Activated CD4-positive, alpha-beta T cell treated with anti-CD3 and anti-CD28 coated beads for 24 hours (primary cell): Measurements from ENCODE around the gene ALDH1A3.

Experiments
- DNase-seq, 2 donors: peaks; one replicate each; pipeline ENCODE4 v3.0.0-alpha.2; 2020; ENCODE audit warnings: low read depth in 2 of 2

The ALDH1A3 gene

GRCh38 chr15:100901702-100902435 is 22.2 kb downstream of the ALDH1A3 start:
- DNase-seq = no peak

DNA sequence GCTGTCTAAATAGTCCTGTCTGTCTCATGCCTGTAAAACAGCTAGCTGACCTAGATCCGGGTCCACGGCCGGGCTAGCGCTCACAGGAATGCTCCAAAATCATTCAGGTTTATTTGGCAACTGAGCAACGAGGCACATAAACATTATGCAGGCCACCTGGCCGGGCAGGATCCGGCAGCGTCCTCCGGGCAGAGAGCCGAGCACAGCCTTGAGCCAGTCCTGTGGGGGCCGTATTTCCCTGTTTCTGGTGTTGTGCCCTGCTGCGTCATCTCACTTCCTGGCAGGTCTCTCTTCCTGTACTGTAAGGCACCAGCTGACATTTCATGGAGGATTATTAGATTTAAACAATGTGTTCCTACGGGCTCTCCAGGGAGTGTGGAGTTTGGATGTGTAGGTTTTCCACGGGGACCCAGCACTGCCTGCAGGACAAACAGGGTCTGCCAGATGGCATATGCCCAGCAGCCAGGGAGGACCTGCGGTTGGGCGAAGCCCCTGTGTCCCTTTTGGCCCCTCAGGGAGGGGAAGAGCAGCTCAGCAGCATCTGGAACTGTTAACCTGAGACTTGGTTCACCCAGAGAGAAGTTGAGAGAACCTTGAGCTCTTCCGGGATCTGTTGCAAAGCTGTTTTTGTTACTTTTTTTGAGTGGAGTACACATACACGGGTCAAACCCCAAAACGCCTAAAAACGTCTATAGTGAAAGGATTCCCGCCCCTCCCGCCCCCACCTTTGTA is 23.0 kb downstream of the ALDH1A3 start:
- no peak for DNase-seq

DNA sequence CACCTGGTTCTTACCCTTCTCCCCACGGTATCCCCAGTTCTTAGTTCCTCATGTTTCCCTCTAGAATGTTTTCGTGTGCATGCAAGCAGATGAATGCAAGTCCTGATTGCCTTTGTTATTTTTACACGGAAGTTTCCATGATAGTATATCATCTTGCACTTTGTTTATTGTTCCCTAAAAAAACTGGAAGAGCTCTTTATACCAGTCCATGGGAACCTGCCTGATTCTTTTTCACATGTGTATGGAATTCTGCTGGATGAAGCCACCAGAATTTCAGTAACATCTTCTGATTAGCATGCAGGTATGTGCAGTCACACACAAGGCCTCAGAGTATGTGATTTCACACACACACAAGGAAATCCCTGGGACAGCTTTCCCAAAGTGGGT is 23.5 kb downstream of the ALDH1A3 start:
- DNase-seq = no peak

GRCh38 chr15:100905850-100906249 is 26.2 kb downstream of the ALDH1A3 start:
- DNase-seq = no peak

DNA sequence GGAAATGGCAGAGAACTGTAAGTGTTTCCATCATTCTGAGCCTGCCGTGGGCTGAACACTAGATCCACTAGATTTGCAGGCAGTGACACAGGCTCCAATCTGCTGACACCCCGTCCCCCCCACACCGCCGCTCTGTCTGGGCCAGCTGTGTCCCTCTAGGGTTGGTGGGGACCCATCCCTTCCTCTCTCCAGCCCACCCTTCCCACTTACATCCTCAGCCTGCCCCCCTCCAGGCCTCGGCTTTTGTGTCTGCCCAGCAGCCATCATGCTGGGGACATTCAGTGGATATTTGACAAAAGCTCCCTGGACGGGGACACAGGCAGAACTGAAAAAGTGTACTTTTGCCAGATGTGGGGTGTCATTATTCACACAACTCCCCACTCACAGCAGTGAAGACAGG is 28.8 kb downstream of the ALDH1A3 start:
- no peak for DNase-seq

DNA sequence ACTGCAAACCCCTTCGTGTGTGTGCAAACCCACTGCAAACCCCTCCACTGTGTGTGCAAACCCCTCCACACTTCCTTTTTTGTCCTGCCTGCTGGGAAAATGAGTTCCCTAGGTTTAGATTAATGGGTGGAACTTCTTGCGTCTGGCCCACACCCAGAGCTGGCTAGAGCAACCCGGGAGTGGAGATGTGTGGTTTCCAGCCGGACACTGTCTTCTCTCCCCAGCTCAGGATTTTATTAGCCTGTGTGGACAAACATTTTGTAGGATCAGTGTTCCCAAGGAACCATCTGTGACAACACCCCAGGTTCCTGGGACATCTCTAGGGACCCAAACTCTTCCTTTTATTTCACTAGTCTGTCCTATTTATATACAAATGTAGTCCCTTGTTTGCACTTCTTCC is 29.9 kb downstream of the ALDH1A3 start:
- no peak for DNase-seq

GRCh38 chr15:100909989-100910955 is 30.6 kb downstream of the ALDH1A3 start:
- DNase-seq = no peak

DNA sequence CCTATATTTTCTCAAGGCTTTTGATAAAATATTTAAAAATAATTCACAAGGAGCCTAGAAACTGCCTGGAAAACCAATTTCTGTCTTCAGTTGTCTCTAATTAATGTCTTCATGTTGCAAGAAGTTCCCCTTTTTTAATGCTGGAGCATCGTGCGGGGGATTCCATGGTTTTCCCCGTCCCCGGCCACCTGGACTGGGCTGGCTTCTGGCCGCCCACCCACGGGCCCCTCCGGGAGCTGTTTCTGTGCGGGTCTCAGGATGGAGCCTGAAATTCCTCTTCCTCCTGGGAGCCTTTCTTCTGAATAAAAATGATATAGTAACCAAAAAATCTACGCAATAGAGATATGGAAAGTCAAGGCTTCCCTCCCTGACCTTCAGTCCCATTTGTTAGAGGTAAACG is 31.5 kb downstream of the ALDH1A3 start:
- no peak for DNase-seq

GRCh38 chr15:100913961-100914360 is 34.3 kb downstream of the ALDH1A3 start:
- no peak for DNase-seq

DNA sequence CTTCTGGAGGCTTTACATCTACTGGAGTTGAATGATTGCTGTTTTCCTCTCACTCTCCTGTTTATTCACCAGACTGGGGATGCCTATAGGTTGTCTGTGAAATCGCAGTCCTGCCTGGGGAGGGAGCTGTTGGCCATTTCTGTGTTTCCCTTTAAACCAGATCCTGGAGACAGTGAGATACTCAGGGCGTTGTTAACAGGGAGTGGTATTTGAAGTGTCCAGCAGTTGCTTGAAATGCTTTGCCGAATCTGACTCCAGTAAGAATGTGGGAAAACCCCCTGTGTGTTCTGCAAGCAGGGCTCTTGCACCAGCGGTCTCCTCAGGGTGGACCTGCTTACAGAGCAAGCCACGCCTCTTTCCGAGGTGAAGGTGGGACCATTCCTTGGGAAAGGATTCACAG is 35.2 kb downstream of the ALDH1A3 start:
- no peak for DNase-seq

- peak; percentile 45 to 65 for DNase-seq
Observed at GRCh38 chr15:100918034-100918689, 38.5 kb downstream of the ALDH1A3 start.

GRCh38 chr15:100918690-100919480 is 39.3 kb downstream of the ALDH1A3 start, which contains the start of gene LRRK1:
Gene LRRK1 (plus strand): TSS chr15:100919357. CDS start chr15:100924633, 5,276 bp downstream.
- no peak for DNase-seq

GRCh38 chr15:100919481-100920405 is 40.1 kb downstream of the ALDH1A3 start:
- no peak for DNase-seq

GRCh38 chr15:100920516-100921135 is 41.0 kb downstream of the ALDH1A3 start:
- DNase-seq = no peak

GRCh38 chr15:100922192-100923040 is 42.8 kb downstream of the ALDH1A3 start:
- DNase-seq = no peak

- no peak for DNase-seq
Observed at GRCh38 chr15:100923076-100923475, 43.4 kb downstream of the ALDH1A3 start.

- DNase-seq = no peak
Observed at GRCh38 chr15:100923902-100924301, 44.3 kb downstream of the ALDH1A3 start.

GRCh38 chr15:100924436-100924835 is 44.8 kb downstream of the ALDH1A3 start:
- DNase-seq = no peak
